Measurements from ENCODE around the gene TTC27. TPM values are rescaled to one million over a fixed set of nuclear protein-coding genes. Genes with fewer than 3 reads are reported as not detected.
A peak's percentile ranks its signal among the peaks of the same experiment; 100 is the strongest.

Gene TTC27
- total and polyA plus RNA-seq, 2 of the 13 experiments (the other 11 are each of a cell fraction or from before 2014, with no cell fraction given): 26.7 to 44.7 TPM

GRCh38 chr2:32777714-32778113, 149.9 kb downstream of the TTC27 start (continued):
- TF ChIP-seq FOXC1 (CRISPR knock-in tag; IDR thresholded peaks at IDR 0.05; ENCODE audit: borderline replicate concordance) (no peak), HNF4A (CRISPR knock-in tag; IDR thresholded peaks at IDR 0.05) (peak; percentile 82), ZFP37 (CRISPR knock-in tag; IDR thresholded peaks at IDR 0.05; ENCODE audit: borderline replicate concordance) (no peak), CREB1 (IDR thresholded peaks at IDR 0.05) (no peak), CREB1 (CRISPR knock-in tag; IDR thresholded peaks at IDR 0.05) (peak; percentile 25; the same call in 1 of the 2 replicates), ZBTB33 (CRISPR knock-in tag; IDR thresholded peaks at IDR 0.05) (no peak), ZNF710 (CRISPR knock-in tag; IDR thresholded peaks at IDR 0.05; ENCODE audit: borderline replicate concordance) (no peak), ZMYM4 (CRISPR knock-in tag; IDR thresholded peaks at IDR 0.05) (0 out of 2 replicates have a peak, but pooled peaks have one; percentile 43), HMG20B (CRISPR knock-in tag; conservative IDR thresholded peaks at IDR 0.05) (0 out of 2 replicates have a peak, but pooled peaks have one; percentile 57), ZNF790 (CRISPR knock-in tag; IDR thresholded peaks at IDR 0.05; ENCODE audit: borderline replicate concordance) (no peak), ARID2 (CRISPR knock-in tag; IDR thresholded peaks at IDR 0.05; ENCODE audit: borderline replicate concordance) (no peak), FOXJ3 (CRISPR knock-in tag; IDR thresholded peaks at IDR 0.05; ENCODE audit: borderline replicate concordance) (no peak; the same call in 1 of the 2 replicates), IRF2 (CRISPR knock-in tag; IDR thresholded peaks at IDR 0.05) (0 out of 2 replicates have a peak, but pooled peaks have one; percentile 15), JUN (CRISPR knock-in tag; IDR thresholded peaks at IDR 0.05) (no peak), PAXIP1 (CRISPR knock-in tag; conservative IDR thresholded peaks at IDR 0.05) (peak; percentile 43; the same call in 1 of the 2 replicates), HNF4G (IDR thresholded peaks at IDR 0.05; ENCODE audit: borderline replicate concordance, low read depth, low read length) (peak; percentile 47), HNF4G (CRISPR knock-in tag; IDR thresholded peaks at IDR 0.05; ENCODE audit: borderline replicate concordance, low read depth) (no peak), ELF3 (CRISPR knock-in tag; IDR thresholded peaks at IDR 0.05) (no peak)
- TF ChIP-seq, protein P1, sequence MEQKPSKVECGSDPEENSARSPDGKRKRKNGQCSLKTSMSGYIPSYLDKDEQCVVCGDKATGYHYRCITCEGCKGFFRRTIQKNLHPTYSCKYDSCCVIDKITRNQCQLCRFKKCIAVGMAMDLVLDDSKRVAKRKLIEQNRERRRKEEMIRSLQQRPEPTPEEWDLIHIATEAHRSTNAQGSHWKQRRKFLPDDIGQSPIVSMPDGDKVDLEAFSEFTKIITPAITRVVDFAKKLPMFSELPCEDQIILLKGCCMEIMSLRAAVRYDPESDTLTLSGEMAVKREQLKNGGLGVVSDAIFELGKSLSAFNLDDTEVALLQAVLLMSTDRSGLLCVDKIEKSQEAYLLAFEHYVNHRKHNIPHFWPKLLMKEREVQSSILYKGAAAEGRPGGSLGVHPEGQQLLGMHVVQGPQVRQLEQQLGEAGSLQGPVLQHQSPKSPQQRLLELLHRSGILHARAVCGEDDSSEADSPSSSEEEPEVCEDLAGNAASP (CRISPR knock-in tag; IDR thresholded peaks at IDR 0.05; ENCODE audit: borderline replicate concordance): peak; percentile 72; the same call in 1 of the 2 replicates

Data from HepG2 (cell line).